GM12873 (cell line): ENCODE data around the gene HPN.

ENCODE experiments used
- CTCF ChIP-seq: IDR thresholded peaks from 2 replicates; pipeline ENCODE4 v1.5.1; 2012; ENCODE audit warnings: low read depth, mild to moderate bottlenecking, moderate library complexity, low read length, control low read depth; ENCODE audit not compliant: insufficient read depth; ENCODE audit errors: missing control alignments

The HPN gene

DNA sequence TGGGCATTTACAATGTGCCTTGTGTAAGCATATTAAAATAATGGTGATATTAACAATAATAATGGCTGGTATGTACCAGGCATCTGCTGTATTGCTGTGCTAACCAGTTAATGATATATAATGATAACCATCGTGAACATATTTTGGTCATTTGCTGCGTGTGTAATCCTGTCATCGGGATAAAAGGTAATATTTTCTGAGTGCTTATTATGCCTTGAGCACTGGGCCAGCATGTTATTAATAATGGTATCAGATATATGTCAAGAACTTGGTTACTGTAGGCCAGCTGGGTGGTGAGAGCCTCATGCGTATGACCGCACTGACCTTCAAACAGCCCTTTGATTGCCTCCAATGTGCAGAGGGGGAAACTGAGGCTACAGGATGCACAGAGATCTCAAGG, 51.9 kb downstream of the HPN start:
- TF ChIP-seq CTCF = no peak

DNA sequence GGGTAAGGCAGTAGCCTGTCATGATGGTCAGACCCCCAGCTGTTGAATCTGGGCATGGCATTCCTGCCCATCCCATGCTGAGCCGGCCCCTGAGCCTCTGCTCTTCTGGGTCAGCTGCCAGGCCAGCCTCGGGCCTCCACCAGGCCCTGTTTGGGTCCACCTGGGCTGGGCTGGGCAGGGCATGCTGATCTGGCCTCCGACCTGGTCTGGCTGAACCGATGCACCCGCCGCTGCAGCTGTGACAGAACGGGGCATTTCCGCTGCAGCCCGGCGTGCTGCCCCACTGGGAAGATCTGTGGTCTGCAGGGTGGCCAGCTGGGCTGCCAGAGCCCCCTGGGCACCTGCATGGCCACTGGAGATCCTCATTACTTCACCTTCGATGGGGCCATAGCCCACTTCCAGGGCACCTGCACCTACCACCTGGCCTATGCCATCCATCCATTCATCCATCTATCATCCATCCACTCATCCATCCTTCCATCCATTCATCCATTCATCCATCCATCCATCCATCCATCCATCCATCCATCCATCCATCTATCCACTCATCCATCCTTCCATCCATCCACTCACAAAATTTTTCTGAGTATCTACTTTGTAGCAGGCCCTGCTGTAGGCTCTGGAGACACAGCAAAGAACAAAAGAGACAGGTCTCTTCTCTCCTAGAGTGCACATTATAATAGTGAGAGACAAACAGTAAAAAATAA, 52.6 kb downstream of the HPN start:
- TF ChIP-seq CTCF = no peak

DNA sequence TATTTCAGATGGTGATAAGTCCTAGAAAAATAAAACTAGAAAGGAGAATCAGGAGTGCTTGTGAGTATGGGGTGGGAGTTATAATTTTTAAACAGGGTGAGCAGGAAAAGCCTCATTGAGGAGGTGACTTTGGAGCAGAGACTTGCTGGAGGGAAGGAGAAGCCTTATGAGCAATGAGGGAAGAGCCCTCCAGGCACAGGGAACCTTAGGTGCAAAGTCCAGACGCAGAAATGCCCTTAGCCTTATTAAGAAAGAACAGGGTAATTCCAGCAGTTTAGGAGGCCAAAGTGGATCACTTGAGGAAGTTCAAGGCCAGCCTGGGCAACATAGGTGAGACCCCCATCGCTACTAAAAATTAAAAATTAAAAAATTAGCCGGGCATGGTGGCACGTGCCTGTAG, 53.1 kb downstream of the HPN start:
- no peak for TF ChIP-seq CTCF

DNA sequence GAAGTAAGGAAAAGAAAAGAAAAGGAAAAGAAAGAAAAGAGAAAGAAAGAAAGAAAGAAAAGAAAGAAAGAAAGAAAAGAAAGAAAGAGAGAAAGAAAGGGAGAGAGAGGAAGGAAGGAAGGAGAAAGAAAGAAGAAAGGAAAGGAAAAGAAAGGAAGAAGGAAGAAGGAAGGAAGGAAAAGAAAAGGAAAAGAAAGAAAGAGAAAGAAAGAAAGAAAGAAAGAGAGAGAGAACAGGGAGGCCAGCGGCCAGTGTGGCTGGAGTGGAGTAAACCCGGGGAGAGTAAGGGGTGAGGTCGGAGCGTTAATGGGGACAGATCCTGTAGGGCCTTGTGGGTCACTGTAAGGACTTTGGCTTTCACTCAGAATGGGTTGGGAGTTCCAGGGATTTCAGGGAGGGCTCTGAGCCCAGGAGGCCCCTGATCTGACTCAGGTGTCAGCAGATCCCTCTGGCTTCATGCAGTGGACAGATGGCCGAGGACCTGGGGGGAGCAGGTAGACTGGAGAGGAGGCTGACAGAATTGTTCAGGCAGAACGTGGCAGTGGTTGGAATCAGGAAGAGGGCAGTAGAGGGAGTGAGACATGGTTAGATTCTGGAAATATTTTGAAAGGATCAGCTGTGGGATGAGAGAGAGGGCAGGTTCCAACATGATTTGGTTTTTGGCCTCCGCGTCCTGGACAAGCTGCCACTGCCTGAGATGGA, 54.3 kb downstream of the HPN start:
- no peak for TF ChIP-seq CTCF

DNA sequence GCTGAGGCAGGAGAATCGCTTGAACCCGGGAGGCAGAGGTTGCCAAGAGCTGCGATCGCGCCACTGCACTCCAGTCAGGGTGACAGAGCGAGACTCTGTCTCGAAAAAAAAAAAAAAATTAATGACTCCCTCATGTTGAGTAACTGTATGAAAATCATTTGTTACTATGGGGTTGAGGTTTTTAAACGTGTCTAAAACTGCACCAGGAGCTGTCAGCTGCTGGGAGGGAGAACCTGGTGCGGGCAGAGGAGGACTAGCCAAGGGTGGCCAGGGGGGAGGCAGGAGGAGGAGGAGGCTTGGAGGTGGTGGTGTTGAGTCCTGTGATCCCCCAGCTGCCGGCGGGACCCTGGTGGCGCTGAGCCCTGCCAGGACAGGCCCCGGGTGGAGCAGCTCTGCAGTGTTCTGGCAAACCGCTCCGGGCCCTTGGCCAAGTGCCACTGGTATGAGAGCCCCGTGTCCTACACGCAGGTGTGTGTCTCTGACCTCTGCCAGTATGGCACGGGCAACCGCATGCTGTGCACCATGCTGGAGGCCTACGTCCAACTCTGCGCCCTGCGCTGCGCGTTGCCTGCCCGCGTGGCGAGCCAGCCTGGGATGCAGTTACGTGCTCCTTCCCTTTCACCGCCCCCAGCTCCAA, 57.0 kb downstream of the HPN start:
- no peak for TF ChIP-seq CTCF

DNA sequence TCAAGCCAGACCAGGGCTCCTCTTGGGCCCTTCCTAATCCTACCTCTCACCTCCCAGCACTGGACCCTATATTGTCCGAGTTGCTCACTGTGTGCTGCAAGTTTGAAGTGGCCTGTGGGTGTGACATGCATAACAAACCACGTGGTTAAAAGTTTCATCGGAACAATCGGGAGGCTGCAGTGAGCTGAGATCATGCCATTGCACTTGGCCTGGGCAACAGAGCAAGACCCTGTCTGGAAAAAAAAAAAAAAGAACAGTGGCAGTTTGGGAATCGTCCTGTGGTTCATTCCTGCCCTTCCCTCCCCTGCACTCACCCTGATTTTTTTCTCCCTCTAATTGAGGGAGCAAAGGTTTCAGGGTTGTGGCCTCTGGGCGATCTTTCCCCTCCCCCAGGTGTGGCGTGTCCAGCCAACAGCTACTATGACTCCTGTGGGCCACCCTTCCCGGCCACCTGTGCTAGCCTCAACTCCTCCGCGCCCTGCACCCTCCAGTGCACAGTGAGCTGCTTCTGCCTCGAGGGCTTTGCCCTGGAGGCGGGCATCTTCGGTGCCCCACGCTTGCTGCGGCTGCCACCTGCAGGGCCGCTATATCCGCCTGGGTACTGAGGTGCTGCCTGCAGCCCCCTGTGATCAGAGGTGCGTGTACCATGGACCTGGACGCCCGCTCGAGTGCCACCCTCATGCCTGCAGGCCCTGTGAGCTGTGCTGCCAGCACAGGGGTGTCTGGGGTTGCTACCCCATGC, 57.8 kb downstream of the HPN start:
- no peak for TF ChIP-seq CTCF

DNA sequence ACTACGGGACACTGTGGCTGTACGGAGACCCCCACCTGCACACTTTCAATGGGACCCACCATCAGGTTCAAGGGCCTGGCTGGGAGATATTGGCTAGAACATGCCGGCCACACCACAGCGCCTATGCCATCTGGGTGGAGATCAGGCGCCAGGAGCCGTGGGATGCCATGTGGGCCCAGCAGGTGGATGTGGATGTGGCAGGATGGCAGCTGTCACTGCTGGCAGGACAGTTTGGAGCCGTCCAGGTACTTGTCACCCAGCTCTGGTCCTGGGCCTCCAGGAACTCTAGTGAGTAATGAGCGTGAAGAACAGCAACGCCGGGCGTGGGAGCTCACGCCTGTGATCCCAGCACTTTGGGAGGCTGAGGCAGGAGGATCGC, 58.4 kb downstream of the HPN start:
- no peak for TF ChIP-seq CTCF
